Lower leg skin (tissue), 4 donors: Measurements from ENCODE around the gene PTDSS2. TPM values are rescaled to one million over a fixed set of nuclear protein-coding genes. Genes with fewer than 3 reads are reported as not detected.
A peak's percentile ranks its signal among the peaks of the same experiment; 100 is the strongest.

Experiments
- DNase-seq, 2 donors: peaks; one replicate each; pipeline ENCODE4 v3.0.0-alpha.2; 2019; ENCODE audit warnings: low spot score in 2 of 2
- H3K4me3 ChIP-seq: fragments of 200-600 bp; sonication (generic); 2 replicates; pipeline ENCODE4 v1.5.1; 2017; ENCODE audit warnings: mild to moderate bottlenecking, low read depth; ENCODE audit not compliant: poor library complexity, severe bottlenecking
- POLR2A ChIP-seq, 2 donors: fragments of 450-650 bp; IDR thresholded peaks; one replicate each; pipeline ENCODE4 v1.6.1; 2016 to 2017; ENCODE audit warnings: antibody characterized with exemption in 2 of 2, mild to moderate bottlenecking in 1 of 2, moderate library complexity in 1 of 2
- WGBS, 2 donors: methylation state at CpG; one replicate each; pipeline ENCODE4 v1.1.5; 2018; 5-methylcytosine and 5-hydroxymethylcytosine counted together
- intact Hi-C: fragments of 100-400 bp; cut with DNase I; formaldehyde crosslinking; loops from one replicate; pipeline ENCODE4 v1.15.0; 2023; ENCODE audit warnings: low total_unique reads
- total RNA-seq, 4 donors: library from RNA; depleted of rRNA; stranded (reverse); fragments of >200 nt; gene quantifications; one replicate each; pipeline ENCODE4 v1.1.0, GENCODE V29; 2016
- TF ChIP-seq, protein P1 (sequence below), 3 donors: fragments of 450-650 bp; IDR thresholded peaks; one replicate each; pipeline ENCODE4 v1.5.1; 2016; ENCODE audit warnings: antibody characterized with exemption in 3 of 3, mild to moderate bottlenecking in 3 of 3, moderate library complexity in 2 of 3

PTDSS2 gene
- total RNA-seq, 4 donors from 2014 or later, result 35.0 to 108 (median 38.7) TPM

DNA sequence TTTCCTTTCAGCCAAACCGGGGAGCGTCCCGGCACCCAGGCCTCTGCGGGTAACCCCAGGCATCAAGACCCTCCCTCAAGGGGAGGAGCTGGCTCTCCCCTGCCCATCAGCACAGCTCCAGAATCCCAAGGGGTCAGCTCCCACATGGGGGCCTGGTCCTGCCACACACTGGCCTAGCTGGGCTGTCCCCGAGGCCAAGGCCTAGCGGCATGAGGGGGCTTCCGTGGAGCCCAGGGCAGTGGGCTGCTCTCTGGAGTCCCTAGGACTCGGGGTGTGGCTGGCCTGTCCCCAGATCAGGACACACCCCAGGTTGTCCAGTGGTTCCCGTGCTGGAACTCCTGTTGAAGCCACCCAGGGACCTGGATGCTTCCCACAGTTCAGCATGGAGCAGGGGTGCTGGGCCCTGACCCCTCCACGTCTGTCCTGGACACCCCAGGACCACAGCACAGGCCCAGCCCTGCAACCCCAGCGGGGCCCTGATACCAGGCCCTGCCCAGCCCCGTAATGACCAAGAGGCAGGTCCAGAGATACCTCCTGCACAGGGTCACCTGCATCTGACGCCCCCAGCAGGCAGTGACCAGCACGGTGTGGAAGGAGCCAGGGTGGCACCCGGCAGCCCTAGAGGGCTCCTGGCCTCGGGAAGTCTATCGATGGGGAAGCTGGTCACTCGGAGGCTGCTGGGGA is 79.8 kb downstream of the PTDSS2 start:
- DNase-seq, result peak in 1 of 2 donors; percentile 81
- no peak for TF ChIP-seq POLR2A (IDR thresholded peaks at IDR 0.05)
- TF ChIP-seq, protein P1, sequence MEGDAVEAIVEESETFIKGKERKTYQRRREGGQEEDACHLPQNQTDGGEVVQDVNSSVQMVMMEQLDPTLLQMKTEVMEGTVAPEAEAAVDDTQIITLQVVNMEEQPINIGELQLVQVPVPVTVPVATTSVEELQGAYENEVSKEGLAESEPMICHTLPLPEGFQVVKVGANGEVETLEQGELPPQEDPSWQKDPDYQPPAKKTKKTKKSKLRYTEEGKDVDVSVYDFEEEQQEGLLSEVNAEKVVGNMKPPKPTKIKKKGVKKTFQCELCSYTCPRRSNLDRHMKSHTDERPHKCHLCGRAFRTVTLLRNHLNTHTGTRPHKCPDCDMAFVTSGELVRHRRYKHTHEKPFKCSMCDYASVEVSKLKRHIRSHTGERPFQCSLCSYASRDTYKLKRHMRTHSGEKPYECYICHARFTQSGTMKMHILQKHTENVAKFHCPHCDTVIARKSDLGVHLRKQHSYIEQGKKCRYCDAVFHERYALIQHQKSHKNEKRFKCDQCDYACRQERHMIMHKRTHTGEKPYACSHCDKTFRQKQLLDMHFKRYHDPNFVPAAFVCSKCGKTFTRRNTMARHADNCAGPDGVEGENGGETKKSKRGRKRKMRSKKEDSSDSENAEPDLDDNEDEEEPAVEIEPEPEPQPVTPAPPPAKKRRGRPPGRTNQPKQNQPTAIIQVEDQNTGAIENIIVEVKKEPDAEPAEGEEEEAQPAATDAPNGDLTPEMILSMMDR (IDR thresholded peaks at IDR 0.05), result no peak
- intact Hi-C loops, result no loop called here
- H3K4me3 ChIP-seq, result no peak overlapping the region
- WGBS, 2 donors, result 70 to 73% methylated on average over 9 to 12 of the region's 18 CpGs

DNA sequence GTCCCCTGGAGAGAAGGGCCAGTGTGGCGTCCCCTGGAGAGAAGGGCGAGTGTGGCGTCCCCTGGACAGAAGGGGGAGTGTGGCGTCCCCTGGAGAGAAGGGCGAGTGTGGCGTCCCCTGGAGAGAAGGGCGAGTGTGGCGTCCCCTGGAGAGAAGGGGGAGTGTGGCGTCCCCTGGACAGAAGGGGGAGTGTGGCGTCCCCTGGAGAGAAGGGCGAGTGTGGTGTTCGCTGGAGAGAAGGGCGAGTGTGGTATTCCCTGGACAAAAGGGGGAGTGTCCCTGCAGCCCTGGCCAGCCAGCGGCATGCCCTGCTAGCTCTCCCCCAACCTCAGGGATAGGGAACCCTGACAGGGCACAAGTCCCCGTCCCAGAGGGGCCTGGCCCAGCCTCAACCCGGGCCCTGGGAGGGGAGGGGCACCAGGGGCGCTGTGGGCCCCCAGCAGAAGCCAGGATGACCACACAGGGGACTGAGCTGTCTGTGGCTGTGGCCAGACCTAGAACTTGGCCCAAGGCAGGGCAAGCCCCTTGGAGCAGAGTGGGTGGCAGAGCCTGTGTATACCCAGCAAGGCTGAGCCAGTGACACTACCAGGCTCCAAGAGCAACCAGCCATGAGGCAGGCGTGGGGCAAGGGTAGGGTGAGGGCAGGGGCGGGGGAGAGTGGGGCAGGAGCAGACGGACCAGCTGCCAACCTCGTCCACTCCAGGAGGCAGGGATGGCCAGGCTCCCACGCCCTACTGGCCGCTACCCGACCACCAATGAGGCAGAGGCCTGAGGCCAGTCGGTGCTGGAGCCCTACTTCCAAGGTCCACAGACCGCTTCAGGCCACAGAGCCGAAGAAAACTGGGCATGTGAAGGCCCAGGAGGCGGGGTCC is 81.1 kb downstream of the PTDSS2 start:
- DNase-seq, result peak in 1 of 2 donors; percentile 86
- intact Hi-C loops, result no loop called here
- WGBS, 2 donors, result 82 to 85% methylated on average over 19 to 27 of the region's 28 CpGs
- TF ChIP-seq, protein P1 (IDR thresholded peaks at IDR 0.05), result no peak
- TF ChIP-seq POLR2A (IDR thresholded peaks at IDR 0.05), result no peak
- H3K4me3 ChIP-seq, result no peak overlapping the region

DNA sequence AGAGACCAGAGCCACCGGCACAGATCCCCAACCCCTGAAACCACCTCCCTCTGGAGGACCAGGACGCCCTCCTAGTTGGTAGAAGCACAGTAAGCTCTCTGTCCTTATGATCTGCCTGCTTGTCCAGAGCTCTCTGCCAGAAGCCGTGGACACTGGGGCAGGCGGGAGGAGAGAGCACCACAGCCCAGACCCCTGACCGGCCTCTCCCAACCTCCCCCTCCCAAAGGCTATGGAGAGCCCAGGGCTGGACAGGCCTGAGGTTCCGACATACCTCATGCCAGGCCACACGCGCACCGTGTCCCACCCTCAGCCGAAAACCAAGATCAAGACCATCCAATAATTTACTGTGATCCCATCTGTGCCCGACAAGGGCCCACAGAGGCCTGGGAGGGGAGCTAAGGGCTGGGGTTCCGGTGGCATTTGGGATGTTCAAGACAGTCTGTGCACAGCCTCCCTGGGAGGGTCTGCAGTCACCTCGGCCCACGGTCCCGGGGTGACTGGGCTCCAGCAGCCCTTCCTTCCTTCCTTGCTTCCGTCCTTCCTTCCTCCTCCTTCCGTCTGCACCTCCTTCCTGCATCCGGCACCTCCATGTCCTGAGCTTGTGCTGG is 81.9 kb downstream of the PTDSS2 start:
- intact Hi-C loops, result no loop called here
- peak in 1 of 2 donors; percentile 84 for DNase-seq
- TF ChIP-seq, protein P1 (IDR thresholded peaks at IDR 0.05), result no peak
- TF ChIP-seq POLR2A (IDR thresholded peaks at IDR 0.05), result no peak
- H3K4me3 ChIP-seq, result no peak overlapping the region
- 82 to 83% methylated on average over 17 to 18 of the region's 18 CpGs for WGBS, 2 donors

DNA sequence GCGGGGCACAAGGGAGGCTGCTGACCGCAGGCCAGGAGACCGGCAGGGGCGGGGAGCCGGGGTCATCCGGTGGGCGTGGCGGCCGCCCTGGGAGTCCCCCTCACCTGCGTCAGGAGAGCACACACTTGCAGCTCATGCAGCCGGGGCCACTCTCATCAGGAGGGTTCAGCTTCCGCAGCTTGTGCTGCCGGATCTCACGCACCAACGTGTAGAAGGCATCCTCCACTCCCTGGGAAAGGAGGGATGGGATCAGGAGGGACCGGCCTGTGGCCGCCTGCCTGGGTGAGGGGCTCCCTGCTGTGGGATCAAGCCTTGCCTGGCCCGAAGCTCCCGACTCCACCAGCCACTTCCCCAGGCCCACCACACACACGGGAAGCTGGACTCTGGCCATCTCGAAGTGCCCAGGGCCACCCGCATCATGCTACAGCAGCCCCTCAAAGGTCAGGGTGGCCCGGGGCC is 82.5 kb downstream of the PTDSS2 start:
- H3K4me3 ChIP-seq, result no peak overlapping the region
- DNase-seq, result peak in 1 of 2 donors; percentile 85
- WGBS, 2 donors, result 72 to 80% methylated on average over 18 to 23 of the region's 23 CpGs
- intact Hi-C loops, result no loop called here
- TF ChIP-seq, protein P1 (IDR thresholded peaks at IDR 0.05), result no peak
- TF ChIP-seq POLR2A (IDR thresholded peaks at IDR 0.05), result no peak

DNA sequence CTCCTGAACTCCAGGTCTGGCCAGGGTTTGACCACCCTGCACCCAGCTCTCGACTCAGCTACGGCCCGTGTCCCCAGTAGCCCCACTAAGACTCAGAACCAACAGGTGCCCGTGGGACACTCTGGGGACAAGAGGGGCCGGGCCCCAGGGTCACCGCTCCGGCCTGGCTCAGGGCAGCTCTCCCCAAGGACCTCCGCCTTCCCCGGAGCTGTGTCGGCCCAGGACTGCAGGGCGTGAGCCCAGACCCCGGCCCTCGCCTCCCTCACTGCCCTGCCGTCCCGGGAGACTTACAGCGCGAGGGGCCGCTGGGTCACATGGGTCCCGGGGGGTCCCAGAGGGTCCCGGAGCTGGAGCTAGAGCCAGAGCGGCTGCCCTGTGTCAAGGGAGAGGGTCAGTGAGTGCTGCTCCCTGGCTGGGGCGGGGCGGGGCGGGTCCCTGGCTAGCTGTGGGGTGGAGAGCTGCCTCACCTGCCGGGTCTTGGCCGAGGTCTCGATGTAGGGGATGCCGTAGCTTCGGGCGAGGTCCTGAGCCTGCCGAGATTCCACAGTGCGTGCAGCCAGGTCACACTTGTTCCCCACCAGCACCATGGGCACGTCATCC is 83.0 kb downstream of the PTDSS2 start:
- no peak overlapping the region for H3K4me3 ChIP-seq
- peak in 1 of 2 donors; percentile 87 for DNase-seq
- intact Hi-C loops, result no loop called here
- TF ChIP-seq, protein P1 (IDR thresholded peaks at IDR 0.05), result no peak
- TF ChIP-seq POLR2A (IDR thresholded peaks at IDR 0.05), result no peak
- 74 to 86% methylated on average over 12 to 23 of the region's 33 CpGs for WGBS, 2 donors
